DMS 273 (cell line): ENCODE measurements around the gene BLTP1.
"Not testable (repeated sequence)": the region's sequence is repeated elsewhere in the genome, so short reads cannot be mapped to it uniquely, and the experiment has no call there.

Source experiments
- DNase-seq: peaks from one replicate; lab custom pipeline; 2025; ENCODE audit not compliant: unreplicated experiment; lab: John Stamatoyannopoulos, UW

The BLTP1 gene, protein sequence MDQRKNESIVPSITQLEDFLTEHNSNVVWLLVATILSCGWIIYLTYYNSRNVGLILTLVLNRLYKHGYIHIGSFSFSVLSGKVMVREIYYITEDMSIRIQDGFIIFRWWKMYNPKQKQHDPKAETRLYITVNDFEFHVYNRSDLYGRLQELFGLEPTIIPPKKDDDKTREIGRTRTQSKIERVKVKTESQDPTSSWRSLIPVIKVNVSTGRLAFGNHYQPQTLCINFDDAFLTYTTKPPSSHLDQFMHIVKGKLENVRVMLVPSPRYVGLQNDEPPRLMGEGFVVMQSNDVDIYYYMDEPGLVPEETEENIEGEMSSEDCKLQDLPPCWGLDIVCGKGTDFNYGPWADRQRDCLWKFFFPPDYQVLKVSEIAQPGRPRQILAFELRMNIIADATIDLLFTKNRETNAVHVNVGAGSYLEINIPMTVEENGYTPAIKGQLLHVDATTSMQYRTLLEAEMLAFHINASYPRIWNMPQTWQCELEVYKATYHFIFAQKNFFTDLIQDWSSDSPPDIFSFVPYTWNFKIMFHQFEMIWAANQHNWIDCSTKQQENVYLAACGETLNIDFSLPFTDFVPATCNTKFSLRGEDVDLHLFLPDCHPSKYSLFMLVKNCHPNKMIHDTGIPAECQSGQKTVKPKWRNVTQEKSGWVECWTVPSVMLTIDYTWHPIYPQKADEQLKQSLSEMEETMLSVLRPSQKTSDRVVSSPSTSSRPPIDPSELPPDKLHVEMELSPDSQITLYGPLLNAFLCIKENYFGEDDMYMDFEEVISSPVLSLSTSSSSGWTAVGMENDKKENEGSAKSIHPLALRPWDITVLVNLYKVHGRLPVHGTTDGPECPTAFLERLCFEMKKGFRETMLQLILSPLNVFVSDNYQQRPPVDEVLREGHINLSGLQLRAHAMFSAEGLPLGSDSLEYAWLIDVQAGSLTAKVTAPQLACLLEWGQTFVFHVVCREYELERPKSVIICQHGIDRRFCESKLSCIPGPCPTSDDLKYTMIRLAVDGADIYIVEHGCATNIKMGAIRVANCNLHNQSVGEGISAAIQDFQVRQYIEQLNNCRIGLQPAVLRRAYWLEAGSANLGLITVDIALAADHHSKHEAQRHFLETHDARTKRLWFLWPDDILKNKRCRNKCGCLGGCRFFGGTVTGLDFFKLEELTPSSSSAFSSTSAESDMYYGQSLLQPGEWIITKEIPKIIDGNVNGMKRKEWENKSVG (N-terminal part only)

DNA sequence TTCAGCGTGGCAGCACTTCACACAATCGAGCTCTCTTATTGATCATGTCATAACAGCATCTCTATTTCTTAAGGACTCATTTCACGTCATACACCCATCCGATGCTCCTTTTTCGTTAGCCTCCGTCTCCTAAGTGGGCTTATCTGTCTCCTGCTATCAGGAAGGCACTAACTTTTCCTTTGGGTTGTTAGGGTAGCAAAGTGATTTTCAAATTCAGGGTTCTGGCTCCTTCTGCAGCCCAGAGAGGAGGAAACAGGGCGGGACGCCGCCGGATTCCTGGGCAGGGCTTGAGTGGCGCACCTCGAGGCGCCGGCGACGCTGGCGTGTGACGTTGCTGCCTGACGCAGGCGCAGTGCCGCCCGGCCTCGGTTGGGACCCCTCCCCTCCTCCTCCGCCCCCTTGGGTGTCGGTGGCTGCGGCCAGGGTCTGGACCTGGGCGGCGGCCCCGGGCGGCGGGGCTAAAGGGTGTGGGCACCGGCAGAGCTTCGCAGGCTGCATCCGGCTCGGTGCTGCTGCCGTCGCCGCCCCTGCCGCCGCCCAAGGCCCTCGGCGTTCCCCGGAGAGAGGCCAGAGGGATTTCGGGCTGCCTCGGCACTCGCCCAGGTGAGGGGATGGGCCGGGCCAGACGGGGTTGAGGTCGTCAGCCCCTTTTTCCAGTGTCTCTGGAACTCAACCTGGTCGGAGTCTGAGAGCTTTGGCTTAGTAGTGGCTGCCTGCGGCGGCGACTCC lies at the start of gene BLTP1:
Gene BLTP1 (plus strand): TSS at position 350 of the 729 bp plus-strand sequence. CDS start 18,317 bp downstream, outside the sequence.
- peak; percentile 85 for DNase-seq

DNA sequence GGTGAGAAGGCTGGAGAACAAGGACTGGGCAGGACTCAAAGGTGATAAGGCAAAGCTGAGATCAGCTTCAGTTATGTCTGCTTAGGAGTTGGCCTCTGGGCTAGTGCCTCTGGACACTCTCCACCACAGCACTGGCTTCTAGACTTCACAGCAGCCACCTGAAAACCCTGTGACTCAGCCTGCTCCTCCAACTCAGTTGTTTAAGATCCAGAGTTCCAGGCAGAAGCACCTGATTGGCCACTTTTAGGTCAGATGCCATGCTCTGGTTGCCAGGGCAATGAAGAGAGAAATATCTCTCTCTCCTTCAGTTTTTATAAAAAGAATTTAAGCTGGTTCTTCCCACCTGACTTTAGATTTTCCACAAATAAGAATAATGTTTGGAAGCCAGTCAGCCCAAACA lies 47.9 kb upstream of the BLTP1 start:
- DNase-seq = no peak

DNA sequence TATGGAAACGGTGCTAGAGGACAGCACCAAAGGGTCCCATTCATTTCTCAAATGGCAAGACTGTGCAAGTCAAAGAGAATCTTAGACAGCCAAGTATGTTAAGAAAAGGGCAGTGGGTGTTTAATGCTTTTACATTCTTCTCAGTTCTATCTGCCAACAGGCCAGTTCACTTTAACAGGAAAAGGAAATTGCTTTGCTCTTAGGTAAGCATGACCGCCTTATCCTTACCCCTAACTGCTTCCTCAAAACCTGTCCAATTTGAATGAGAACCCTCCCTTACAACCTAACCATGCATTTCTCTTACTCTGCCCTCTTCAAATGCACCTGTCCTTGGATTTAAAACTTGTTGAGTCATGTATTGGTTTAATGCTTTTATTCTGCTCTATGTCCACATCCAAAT lies 44.5 kb upstream of the BLTP1 start:
- no peak for DNase-seq

DNA sequence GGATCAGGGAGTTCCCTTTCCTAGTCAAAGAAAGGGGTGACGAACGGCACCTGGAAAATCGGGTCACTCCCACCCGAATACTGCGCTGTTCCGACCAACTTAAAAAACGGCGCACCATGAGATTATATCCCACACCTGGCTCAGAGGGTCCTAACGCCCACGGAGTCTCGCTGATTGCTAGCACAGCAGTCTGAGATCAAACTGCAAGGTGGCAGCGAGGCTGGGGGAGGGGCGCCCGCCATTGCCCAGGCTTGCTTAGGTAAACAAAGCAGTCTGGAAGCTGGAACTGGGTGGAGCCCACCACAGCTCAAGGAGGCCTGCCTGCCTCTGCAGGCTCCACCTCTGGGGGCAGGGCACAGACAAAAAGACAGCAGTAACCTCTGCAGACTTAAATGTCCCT lies 41.8 kb upstream of the BLTP1 start:
- not testable (repeated sequence) for DNase-seq

DNA sequence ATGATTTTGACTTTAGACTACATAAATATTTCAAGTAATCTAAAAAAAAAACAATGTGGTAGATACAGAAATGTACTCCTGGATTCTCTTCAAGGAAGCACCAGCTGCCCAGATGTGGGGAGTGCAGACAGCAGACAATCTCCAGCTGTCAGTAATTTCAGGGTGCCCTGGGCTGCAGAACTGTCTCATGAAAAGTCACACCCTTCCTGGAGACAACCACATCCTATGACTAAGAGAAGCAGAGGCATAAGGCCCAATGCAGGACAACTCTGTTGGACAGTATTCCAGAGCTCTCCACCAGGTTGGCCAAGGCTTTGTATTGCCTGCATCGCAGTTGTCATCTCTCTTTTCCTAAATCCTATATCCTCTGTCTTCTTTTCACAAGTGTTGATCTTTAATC lies 34.4 kb upstream of the BLTP1 start:
- DNase-seq = no peak

DNA sequence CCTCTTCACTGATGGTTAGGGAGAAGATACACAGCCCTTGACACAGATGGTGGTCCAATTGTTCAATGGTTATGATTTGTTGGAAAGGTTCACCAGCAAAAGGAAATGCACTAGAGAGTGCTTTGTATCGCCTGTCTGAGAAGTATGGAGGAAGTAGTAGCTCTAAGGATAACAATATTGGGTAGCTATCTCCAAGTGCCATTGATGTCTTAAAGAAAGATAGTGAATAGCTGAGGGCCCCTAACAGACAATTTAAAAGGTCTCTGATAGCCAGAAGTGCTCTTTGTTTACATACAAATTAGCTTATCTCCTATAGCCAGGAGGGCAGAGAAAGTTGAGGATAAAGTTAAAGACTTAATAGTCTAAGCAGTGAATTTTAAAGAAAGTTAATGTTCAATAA lies 33.9 kb upstream of the BLTP1 start:
- no peak for DNase-seq

DNA sequence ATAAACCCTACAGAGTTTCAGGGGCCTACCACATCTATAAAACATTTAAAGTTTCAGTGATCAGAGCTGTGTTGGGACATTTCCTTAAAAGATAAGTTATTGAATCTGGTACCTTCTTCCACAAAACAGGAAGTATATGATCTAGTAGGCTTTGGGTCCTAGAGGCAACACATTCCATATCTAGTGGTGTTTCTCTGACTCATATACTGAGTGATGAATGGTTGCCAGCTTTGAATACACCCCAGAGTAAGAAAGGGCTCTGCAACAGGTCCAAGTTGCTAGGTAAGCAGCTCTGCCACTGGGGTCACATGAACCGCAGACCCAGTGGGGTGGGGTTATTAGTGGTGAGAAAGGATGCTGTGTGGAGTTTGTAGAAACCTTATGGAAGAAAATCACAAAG lies 32.4 kb upstream of the BLTP1 start:
- DNase-seq = no peak

DNA sequence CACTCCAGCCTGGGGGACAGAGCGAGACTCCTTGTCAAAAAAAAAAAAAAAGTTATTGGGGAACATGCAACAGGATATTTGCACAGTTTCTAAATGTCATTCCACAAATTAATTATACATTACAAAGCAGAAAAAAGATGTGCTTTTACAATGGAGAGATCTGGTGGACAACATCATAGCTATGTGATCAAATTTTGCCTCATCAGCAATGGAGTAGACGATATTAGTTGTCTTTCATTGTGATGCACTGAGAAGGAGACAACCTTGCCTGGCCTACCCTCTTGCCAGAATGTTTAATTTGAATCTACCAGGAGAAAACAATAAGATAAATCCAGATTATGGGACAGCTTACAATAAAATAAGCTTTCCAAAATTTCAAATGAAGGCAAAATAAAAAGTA lies 30.5 kb upstream of the BLTP1 start:
- no peak for DNase-seq

DNA sequence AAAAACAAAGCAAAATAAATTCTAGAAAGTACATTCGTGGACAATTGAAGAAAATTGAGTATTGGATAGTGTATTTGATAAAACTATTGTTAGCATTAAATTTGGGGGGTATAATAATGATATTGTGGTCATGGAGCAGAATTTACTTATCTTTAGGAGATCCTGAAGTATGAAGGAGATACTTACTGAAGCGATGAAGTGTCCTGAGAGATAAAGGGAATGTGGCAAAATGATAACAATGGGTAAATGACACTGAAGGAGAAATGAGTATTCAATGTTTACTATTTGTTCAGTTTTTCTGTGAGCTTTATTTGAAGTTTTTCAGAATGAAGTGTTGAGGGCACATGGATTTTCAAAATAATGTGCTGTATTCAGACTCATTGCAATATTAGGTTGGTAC lies 30.0 kb upstream of the BLTP1 start:
- DNase-seq = no peak

DNA sequence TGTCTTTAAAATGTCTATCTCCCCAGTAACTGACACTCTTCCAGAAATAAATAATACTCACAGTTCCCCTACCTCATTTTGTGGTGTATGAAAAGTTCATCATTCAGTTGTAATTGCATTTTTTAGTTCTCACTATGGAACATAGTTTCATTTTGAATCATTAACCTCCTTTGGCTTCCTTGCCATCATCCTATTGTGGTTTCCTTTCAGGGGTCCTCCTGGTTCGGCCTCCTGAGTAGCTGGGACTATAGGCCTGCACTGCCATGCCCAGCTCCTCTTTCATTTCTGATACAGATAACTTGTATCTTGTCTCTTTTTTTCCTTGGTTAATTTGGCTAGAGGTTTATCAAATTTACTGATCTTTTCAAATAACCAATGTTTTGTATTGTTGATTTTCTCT lies 23.1 kb upstream of the BLTP1 start:
- no peak for DNase-seq

DNA sequence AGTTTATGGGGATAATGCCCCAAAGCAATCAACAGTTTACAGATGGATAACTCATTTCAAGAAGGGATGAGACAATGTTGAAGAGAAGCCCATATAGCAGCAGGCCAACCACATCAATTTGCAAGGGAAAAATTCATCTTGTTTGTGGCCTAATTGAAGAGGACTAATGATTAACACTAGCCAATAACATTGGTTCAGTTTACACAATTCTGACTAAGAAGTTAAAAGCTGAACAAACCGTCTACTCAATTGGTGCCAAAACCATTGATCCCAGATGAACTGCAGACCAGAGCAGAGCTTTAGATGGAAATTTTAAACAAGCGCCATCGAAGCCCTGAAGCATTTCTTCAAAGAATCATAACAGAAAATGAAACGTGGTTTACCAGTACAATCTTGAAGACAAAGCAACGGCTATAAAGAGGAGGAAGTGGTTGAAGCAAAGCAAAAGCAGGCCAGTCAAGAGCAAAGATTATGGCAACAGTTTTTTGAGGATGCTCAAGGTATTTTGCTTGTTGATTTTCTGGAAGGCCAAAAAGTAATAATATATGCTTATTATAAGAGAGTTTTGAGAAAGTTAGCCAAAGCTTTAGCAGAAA lies 20.5 kb upstream of the BLTP1 start:
- no peak for DNase-seq

DNA sequence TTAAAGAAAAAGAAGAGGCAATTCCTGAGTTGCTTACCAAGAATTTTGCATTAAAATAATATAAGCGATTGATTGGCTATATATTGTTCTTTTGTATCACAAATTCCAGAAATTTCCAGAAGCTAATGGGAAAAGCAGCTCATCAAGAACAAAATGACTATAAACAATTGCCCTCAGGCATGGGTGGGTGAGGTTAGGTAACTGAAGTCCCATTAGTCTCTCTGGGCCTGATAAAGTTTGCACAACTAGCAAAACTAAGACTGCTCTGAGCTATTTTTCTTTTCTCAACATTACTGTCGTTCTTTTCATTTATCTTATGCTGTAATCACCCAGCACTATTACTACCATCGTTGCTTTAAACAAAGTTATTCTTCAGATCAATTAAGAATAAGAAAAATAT lies 19.2 kb upstream of the BLTP1 start:
- DNase-seq = no peak

DNA sequence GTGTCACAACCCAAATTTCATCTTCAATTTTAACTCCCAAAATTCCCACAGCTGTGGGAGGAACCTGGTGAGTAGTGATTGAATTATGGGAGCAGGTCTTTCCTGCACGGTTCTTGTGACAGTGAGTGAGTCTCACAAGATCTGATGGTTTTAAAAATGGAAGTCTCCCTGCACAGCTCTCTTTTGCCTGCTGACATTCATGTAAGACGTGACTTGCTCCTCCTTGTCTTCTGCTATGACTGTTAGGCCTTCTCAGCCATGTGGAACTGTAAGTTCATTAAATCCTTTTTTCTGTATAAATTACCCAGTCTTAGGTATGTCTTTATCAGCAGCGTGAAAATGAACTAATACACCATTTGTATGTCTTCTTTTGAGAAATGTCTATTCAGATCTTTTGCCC lies 13.0 kb upstream of the BLTP1 start:
- no peak for DNase-seq

DNA sequence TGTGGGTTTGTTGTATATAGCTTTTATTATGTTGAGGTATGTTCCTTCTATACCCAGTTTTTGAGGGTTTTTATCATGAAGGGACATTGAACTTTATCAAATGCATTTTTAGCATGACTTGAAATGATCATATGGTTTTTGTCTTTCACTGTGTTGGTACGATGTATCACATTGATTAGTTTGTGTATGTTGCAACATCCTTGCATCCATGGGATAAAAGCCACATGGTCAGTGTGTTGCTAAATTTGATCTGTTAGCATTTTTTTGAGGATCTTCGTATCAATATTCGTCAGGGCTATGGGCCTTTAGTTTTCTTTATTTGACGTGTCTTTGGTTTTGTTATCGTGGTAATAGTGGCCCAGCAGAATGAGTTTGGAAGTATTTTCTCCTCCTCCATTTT lies 11.3 kb upstream of the BLTP1 start:
- no peak for DNase-seq

DNA sequence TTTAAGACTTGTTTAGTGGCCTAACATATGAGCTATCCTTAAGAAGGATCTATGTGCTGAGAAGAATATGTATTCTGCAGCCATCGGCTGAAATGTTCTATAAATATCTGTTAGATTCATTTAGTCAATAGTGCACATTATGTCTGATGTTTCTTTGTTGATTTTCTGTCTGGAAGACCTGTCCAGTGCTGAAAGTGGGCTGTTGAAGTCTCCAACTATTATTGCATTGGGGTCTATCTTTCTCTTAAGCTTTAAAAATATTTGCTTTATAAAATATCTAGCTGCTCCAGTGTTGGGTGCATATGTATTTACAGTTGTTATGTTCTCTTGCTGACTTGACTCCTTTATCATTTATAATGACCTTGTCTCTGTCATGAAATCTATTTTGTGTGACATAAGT lies 9.4 kb upstream of the BLTP1 start:
- DNase-seq = no peak

DNA sequence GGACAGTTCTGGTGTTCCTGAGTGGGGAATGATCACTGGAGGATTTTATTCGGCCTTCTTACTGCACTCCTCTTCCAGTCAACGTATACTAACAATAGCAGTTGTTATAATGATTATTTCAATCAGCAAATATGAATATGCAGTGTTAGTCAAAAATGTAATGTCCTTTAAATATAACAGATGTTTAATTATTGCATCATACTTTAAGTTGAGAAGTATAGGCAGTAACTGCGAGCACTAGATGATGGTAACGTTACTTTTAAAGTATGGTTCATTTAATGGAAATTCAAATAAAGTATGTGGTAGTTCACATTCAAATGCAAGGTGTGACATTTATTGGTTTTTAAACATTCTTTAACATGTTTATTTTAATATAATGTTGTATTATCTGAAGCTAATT lies 5.5 kb upstream of the BLTP1 start:
- DNase-seq = no peak

DNA sequence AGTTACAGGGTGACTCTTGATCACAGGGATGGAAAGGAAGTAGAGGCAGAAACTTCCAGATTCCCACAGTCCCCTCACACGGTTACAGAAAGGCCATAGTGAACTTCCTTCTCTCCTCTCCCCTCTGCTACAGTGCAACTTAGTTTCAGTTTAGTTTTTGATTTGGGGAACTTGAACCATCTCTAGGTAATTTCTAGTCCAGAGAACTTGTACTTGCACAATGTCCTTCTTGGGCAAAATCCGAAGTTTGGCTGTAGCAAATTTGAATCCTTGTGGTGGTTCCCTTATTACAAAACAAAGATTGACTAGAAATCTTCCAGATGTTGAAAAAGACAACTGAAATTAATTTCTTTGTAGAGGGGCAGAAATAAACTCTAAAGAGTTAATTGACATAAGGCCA lies 1.2 kb upstream of the BLTP1 start:
- DNase-seq = no peak

DNA sequence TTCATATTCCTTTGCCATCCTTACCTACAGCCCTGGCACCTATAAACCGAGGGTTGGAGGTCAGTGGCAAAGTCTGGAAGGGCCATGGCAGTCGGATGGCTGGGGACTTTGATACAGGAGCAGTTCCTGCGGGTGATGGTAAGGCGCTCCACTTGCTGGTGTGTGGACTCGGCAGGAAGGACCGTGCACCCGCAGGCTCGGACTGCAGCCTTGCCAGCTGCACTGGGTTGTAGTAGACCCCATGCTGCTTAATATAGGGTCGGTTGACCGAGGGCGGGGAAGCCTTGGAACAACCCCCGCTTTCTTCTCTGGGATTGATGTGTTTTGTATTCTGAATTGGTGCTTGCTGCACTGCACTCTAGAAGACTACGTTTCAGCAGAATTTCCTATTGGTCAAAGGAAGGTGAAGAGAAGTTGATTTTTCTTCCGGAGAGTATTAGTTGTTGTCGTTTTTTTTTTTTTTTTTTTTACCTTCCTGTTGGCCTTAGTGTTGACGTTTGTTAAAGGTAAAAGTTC lies 638 bp downstream of the BLTP1 start:
- DNase-seq = peak; percentile 44

DNA sequence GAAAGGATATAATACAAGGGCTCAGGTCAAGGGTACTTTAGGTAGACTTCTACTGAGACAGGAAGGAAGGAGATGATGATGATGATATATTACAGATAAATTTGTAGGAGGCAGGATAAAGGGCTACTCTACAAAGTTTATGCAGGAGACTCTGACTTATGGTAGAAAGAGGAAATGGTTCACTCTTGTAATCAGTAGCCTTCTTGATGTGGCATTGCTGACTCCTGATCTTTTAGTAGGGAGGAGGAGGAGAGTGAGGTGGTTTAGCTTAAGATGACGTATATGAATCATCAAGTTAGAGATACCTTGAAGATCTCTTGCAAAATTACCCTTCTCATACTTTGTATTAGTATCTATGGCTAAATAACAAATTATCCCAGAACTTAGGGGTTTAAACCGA lies 4.7 kb downstream of the BLTP1 start:
- no peak for DNase-seq

DNA sequence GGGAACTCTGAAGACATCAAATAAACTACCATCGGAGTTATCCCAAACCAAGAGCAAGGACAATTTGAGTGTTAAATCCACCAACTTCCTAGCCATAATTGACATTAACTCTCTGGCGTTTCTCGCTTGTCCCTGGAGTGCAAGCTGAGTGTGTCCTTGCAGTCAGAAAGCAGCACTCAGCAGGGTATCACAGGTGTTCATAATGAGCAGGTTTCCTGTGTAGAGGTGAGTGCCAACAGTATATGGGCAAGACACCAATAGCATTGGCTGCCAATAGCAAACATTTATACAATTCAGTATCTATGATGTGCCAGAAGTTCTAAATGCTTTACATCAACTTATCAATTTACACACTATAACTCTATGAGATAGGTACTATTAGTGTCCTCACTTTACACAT lies 11.2 kb downstream of the BLTP1 start:
- DNase-seq = no peak
